Suprapubic skin (tissue), 4 donors: ENCODE measurements around the gene SOAT1.

ENCODE experiments used
- CTCF ChIP-seq, 2 donors: fragments of 200-600 bp in 1 of 2; fragments of 450-650 bp in 1 of 2; sonication (generic) in 1 of 2; IDR thresholded peaks; one replicate each; pipeline ENCODE4 v1.5.1; 2016 to 2019; ENCODE audit warnings: antibody characterized with exemption in 2 of 2, mild to moderate bottlenecking in 1 of 2, moderate library complexity in 1 of 2
- POLR2A ChIP-seq, 2 donors: fragments of 450-650 bp; IDR thresholded peaks; one replicate each; pipeline ENCODE4 v1.6.1; 2017; ENCODE audit warnings: antibody characterized with exemption in 2 of 2, mild to moderate bottlenecking in 2 of 2, moderate library complexity in 2 of 2
- POLR2AphosphoS5 ChIP-seq, 3 donors: sonication (generic); formaldehyde crosslinking; IDR thresholded peaks; one replicate each; pipeline ENCODE4 v1.6.1; 2017; ENCODE audit warnings: antibody characterized with exemption in 3 of 3

GRCh38 chr1:179322557-179322956 is 29.0 kb downstream of the SOAT1 start:
- no peak for TF ChIP-seq POLR2A (IDR thresholded peaks at IDR 0.05)
- TF ChIP-seq CTCF (IDR thresholded peaks at IDR 0.05) = no peak
- TF ChIP-seq POLR2AphosphoS5 (IDR thresholded peaks at IDR 0.05) = no peak
